ENCODE data around the gene ADAM10.

- TF ChIP-seq CTCF (conservative IDR thresholded peaks at IDR 0.05), result no peak
- TF ChIP-seq EZH2 (IDR thresholded peaks at IDR 0.05; ENCODE audit: low read depth), result no peak
Measured at GRCh38 chr15:58552505-58553364, 196.8 kb downstream of the ADAM10 start.

Data from PC-9 (cell line).